Nephron progenitor cell (in vitro differentiated cells): Measurements from ENCODE around the gene MYL5.
"Not testable (repeated sequence)": the region's sequence is repeated elsewhere in the genome, so short reads cannot be mapped to it uniquely, and the experiment has no call there.

Experiments
- DNase-seq: peaks from one replicate; pipeline ENCODE4 v3.0.0; 2021
- H3K27ac Mint-ChIP-seq: 2 replicates; pipeline ENCODE4 v1.8.0; 2021; ENCODE audit warnings: mild to moderate bottlenecking, moderate library complexity, mixed read lengths
- H3K27me3 Mint-ChIP-seq: 2 replicates; pipeline ENCODE4 v1.8.0; 2021; ENCODE audit warnings: mild to moderate bottlenecking, low read depth, mixed read lengths; ENCODE audit not compliant: poor library complexity
- H3K36me3 Mint-ChIP-seq: 2 replicates; pipeline ENCODE4 v1.8.0; 2021; ENCODE audit warnings: low read depth, mixed read lengths
- H3K4me1 Mint-ChIP-seq: 2 replicates; pipeline ENCODE4 v1.8.0; 2021; ENCODE audit warnings: mixed read lengths
- H3K4me3 Mint-ChIP-seq: 2 replicates; pipeline ENCODE4 v1.8.0; 2021; ENCODE audit warnings: mild to moderate bottlenecking, moderate library complexity, mixed read lengths
- H3K9me3 Mint-ChIP-seq: 2 replicates; pipeline ENCODE4 v1.8.0; 2021; ENCODE audit warnings: mild to moderate bottlenecking, moderate library complexity, mixed read lengths
- TF ChIP-seq, protein P1 (sequence below): fragments of 200-600 bp; sonication (generic); IDR thresholded peaks from 2 replicates; pipeline ENCODE4 v1.5.0; 2021; ENCODE audit warnings: antibody characterized with exemption

MYL5 gene

DNA sequence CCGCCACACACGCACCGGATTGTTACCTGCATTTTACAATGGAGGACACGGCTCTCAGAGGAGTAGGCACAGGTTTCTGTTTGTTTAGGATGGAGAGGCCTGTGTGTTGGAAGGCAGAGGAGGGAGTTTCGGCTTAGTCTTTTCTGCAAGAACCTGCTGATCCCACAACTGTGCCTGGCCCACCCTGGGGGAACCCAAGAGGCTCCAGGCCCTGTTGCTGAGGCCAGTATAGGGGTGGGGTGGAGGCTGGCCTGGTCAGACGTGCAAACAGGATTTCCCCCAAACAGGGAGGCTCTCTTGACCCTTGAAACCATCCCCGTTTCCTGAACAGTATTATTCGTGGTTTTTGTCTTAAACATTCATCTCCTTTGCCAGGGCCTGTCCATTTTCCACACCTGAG, 15.4 kb downstream of the MYL5 start:
- peaks cover 4% of the 10 kb centered on the region for H3K9me3 Mint-ChIP-seq
- TF ChIP-seq, protein P1, sequence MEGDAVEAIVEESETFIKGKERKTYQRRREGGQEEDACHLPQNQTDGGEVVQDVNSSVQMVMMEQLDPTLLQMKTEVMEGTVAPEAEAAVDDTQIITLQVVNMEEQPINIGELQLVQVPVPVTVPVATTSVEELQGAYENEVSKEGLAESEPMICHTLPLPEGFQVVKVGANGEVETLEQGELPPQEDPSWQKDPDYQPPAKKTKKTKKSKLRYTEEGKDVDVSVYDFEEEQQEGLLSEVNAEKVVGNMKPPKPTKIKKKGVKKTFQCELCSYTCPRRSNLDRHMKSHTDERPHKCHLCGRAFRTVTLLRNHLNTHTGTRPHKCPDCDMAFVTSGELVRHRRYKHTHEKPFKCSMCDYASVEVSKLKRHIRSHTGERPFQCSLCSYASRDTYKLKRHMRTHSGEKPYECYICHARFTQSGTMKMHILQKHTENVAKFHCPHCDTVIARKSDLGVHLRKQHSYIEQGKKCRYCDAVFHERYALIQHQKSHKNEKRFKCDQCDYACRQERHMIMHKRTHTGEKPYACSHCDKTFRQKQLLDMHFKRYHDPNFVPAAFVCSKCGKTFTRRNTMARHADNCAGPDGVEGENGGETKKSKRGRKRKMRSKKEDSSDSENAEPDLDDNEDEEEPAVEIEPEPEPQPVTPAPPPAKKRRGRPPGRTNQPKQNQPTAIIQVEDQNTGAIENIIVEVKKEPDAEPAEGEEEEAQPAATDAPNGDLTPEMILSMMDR: no peak
- no peaks in the 10 kb centered on the region for H3K36me3 Mint-ChIP-seq
- H3K27ac Mint-ChIP-seq: no peak overlapping the region
- peaks cover 6% of the 10 kb centered on the region for H3K27me3 Mint-ChIP-seq
- no peak for DNase-seq
- no peak overlapping the region for H3K4me3 Mint-ChIP-seq
- peaks cover 46% of the 10 kb centered on the region for H3K4me1 Mint-ChIP-seq

DNA sequence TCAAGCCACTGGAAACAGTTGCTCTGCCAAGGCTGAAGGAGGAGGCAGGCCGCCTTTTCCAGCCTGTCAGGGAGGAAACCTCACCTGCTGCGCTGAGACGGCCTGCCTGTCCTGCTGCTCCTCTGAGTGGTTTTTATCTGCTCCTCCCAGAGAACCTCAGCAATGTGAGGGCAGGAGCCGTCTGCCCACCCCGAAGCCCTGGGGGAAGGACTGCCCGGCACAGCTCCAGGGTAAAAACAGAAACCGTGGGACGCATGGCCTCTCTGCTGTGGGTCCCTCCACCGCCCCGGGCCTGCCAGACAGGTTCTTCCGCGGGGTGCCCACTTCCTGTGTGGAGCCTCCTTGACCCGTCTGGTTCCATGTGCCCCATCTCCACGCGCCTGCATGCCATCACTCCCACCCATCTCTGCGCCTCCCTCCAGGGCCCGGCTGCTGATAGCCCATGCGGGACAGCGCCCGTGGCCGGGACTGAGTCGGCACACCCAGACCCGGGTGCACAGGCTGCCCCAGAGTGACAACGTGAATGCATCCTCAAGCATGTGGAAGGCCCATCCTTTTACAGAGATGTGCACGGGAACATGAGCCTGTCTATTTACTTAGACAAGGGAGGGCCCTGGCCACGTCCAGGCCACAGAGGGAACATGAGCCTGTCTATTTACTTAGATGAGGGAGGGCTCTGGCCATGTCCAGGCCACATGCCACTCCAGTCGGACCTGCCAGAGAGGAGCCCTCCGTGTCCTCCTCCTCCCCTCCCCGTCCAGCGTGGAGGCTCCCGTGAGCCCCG, 18.6 kb downstream of the MYL5 start:
- DNase-seq: no peak
- Mint-ChIP-seq H3K27ac (peak overlapping the region; percentile 75), H3K9me3 (peaks cover 8% of the 10 kb centered on the region), H3K36me3 (no peaks in the 10 kb centered on the region), H3K4me1 (peaks cover 35% of the 10 kb centered on the region), H3K4me3 (no peak overlapping the region), H3K27me3 (peaks cover 16% of the 10 kb centered on the region)
- TF ChIP-seq, protein P1: no peak

DNA sequence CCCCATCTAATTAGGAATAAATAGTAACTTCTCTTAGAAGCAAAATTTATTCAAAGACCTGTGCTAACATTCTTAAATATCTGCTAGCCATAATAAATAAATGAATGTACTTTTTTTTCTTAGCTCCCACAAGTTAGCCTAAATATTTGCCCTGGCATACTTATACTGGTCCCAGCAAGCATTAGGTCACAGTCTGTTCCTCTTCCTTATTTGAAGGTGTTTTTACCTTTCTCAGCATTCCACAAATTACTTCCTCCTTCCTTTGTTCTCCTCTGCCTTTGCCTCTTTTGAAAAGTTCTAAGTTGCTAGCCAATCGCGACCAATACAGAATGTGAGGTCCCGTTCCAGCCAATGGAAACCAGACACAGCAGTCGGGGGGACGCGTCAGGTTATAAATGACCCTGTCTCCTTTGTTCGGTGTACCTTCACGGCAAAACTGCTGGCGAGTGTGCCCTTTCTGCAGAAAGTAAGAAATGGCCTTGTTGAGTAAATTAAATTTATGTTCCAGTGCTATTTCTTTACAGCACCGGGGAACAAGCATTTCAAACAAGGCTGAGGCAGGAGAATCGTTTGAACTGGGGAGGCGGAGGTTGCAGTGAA, 20.1 kb downstream of the MYL5 start:
- Mint-ChIP-seq H3K27me3 (peaks cover 21% of the 10 kb centered on the region), H3K4me1 (peaks cover 43% of the 10 kb centered on the region), H3K9me3 (peaks cover 13% of the 10 kb centered on the region)
- H3K36me3 Mint-ChIP-seq, H3K4me3 Mint-ChIP-seq, H3K27ac Mint-ChIP-seq, DNase-seq: not testable (repeated sequence)

DNA sequence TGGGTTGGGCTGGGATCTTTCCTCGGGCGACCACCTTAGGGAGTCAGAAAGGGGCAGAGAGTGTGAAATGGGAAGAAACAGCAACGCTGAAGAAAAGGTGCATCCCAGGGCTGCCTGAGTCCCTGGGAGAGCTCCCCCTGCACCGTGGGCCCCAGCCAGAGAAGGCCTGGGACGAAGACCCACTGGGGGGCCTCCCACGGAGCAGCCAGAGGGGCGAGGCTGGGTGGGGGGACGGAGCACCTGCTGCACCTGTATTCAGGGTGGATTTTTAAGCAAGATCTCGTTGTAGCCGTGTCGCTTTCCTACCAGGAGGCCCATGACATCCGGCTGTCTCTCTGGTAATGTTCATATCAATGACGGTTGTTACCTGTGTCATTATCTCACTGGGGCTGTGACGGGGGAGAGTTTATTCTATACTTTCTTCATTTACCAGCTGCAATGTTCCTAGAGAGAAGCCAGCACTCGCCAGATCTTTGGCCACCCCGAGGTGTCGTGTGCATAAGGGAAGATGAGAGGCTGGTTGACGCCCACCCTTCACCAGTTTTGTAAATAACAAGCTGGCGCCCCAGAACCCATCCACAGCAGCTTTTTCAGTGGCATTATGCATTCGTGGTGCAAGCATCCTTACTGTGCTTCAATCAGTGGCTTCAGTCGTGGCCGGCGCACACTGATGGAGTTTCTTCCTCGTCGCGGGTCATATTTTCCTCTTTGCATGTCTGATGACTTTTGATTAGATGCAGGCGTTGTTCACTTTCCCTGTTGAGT, 25.7 kb downstream of the MYL5 start:
- Mint-ChIP-seq H3K4me1 (peaks cover 23% of the 10 kb centered on the region), H3K4me3 (no peak overlapping the region), H3K27me3 (peaks cover 27% of the 10 kb centered on the region), H3K36me3 (no peaks in the 10 kb centered on the region), H3K9me3 (peaks cover 6% of the 10 kb centered on the region), H3K27ac (no peak overlapping the region)
- DNase-seq: no peak
- TF ChIP-seq, protein P1: no peak

DNA sequence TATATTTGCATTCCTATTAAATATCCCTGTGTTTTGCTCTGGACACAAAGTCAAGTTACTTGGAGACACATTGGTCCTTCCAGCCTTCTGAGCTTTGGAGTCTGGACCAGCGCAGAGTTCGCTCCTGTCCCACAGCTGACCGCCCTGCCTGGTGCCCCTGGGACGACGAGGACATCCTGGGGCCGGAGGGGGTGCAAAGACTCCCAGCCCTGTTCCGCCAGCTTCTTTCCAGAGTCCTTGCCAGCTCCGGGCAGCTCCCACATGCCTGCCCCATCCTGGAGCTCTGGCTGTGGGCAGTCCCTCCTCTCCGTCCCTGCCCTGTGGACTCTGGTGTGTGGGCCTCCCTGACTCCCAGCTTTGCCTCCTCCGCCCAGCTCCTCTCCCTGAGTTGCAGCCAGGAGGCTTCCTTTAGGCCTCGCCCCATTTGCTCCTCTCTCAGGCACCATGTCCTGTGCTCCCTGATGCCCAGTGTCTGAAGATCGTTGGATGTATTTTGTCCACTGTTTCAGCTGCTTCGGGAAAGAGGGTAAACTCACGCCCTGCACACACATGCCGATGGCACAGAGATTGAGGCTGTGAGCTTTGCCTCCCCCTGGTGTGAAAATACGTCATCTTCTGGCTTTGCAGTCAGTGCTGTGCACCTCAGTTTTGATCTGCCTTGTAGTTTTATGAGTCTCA, 26.4 kb downstream of the MYL5 start:
- TF ChIP-seq, protein P1: no peak
- Mint-ChIP-seq H3K36me3 (no peaks in the 10 kb centered on the region), H3K27ac (no peak overlapping the region), H3K4me3 (no peak overlapping the region), H3K9me3 (peaks cover 5% of the 10 kb centered on the region), H3K4me1 (peaks cover 23% of the 10 kb centered on the region), H3K27me3 (peaks cover 26% of the 10 kb centered on the region)
- no peak for DNase-seq

DNA sequence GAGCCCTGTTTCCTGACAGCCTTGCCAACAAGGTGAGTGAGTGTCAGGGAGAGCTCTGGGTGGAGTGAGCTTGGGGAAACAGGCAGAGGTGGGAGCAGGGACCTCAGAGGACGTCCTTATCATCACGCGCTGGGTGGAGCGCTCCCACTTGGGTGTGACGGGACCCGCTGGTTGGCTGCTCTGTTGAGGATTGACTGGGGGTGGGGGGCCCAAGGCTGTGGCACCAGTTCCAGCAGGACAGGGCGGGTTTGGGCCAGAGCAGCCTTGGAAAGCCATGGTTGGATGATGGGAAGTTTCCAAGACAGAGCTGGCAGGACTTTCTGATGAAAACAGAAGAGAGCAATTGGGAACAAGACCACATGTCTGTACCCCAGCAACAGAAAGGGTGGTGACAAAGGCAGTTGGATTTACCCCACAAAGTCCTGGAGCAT, 28.3 kb downstream of the MYL5 start:
- peaks cover 23% of the 10 kb centered on the region for H3K4me1 Mint-ChIP-seq
- TF ChIP-seq, protein P1: no peak
- H3K27ac Mint-ChIP-seq: no peak overlapping the region
- peaks cover 5% of the 10 kb centered on the region for H3K9me3 Mint-ChIP-seq
- no peaks in the 10 kb centered on the region for H3K36me3 Mint-ChIP-seq
- no peak overlapping the region for H3K4me3 Mint-ChIP-seq
- peaks cover 18% of the 10 kb centered on the region for H3K27me3 Mint-ChIP-seq
- DNase-seq: no peak
